K562 (cell line): ENCODE results near the gene MBNL2. TPM values are rescaled to one million over a fixed set of nuclear protein-coding genes. Genes with fewer than 3 reads are reported as not detected.

Experiments used
- ATF1 ChIP-seq, 2 experiments: fragments of 450-650 bp in 1 of 2; IDR thresholded peaks; 2 replicates each; pipeline ENCODE4 v1.6.1; 2016; ENCODE audit warnings: missing compliant biosample characterization in 1 of 2, missing genetic modification characterization in 1 of 2
- ATF7 ChIP-seq: fragments of 450-650 bp; IDR thresholded peaks from 2 replicates; pipeline ENCODE4 v1.7.1; 2014; ENCODE audit warnings: mild to moderate bottlenecking, moderate library complexity
- CBX8 ChIP-seq: fragments of 200-600 bp; sonication (generic); IDR thresholded peaks from 2 replicates; pipeline ENCODE4 v1.6.1; 2012; ENCODE audit warnings: borderline replicate concordance, mixed run types, low read depth, mild to moderate bottlenecking, moderate library complexity, mixed read lengths, low read length, control low read depth, inconsistent platforms; ENCODE audit not compliant: poor library complexity, severe bottlenecking; ENCODE audit errors: extremely low read depth
- CREM ChIP-seq: IDR thresholded peaks from 2 replicates; pipeline ENCODE4 v1.6.1; 2014; ENCODE audit warnings: antibody characterized with exemption, low read depth
- CXXC5 ChIP-seq: fragments of 250-450 bp; sonication (Bioruptor Pico); IDR thresholded peaks from 2 replicates; pipeline ENCODE4 v1.8.0; 2022; ENCODE audit warnings: inconsistent platforms, mild to moderate bottlenecking, moderate library complexity
- MED1 ChIP-seq: sonication (generic); formaldehyde crosslinking; IDR thresholded peaks from 2 replicates; pipeline ENCODE4 v1.8.1; 2023; ENCODE audit warnings: missing genetic modification reagents, borderline replicate concordance
- NUFIP1 ChIP-seq: fragments of 450-650 bp; IDR thresholded peaks from 2 replicates; pipeline ENCODE4 v1.6.1; 2018; ENCODE audit not compliant: partially characterized antibody
- POLR2G ChIP-seq: fragments of 200-400 bp; formaldehyde crosslinking; IDR thresholded peaks from 2 replicates; pipeline ENCODE4 v1.6.1; 2017; ENCODE audit warnings: low read depth, mild to moderate bottlenecking, antibody characterized with exemption, low read length, moderate library complexity
- XRCC4 ChIP-seq: IDR thresholded peaks from one replicate; pipeline ENCODE4 v1.6.1; 2011; ENCODE audit not compliant: insufficient read depth, insufficient read length; ENCODE audit errors: extremely low read depth
- ZNF232 ChIP-seq: sonication (generic); formaldehyde crosslinking; IDR thresholded peaks from 2 replicates; pipeline ENCODE4 v1.8.0; 2022; ENCODE audit warnings: mild to moderate bottlenecking, missing genetic modification reagents
- ZNF239 ChIP-seq: fragments of 250-450 bp; sonication (Bioruptor Pico); IDR thresholded peaks from 2 replicates; pipeline ENCODE4 v1.4.0; 2020; ENCODE audit warnings: mild to moderate bottlenecking
- ZNF384 ChIP-seq: IDR thresholded peaks from 2 replicates; pipeline ENCODE4 v1.6.1; 2012; ENCODE audit warnings: low read depth, low read length, improper control_type of control experiment
- ZNF408 ChIP-seq: fragments of 250-450 bp; sonication (Bioruptor Pico); IDR thresholded peaks from 2 replicates; pipeline ENCODE4 v1.4.0; 2020; ENCODE audit warnings: low read depth, mild to moderate bottlenecking, moderate library complexity
- ZNF583 ChIP-seq: fragments of 250-450 bp; sonication (Bioruptor Pico); IDR thresholded peaks from 2 replicates; pipeline ENCODE4 v1.4.0; 2020
- polyA plus RNA-seq, 8 experiments: library from polyadenylated mRNA; depleted of rRNA in 4 of 8; stranded (reverse) in 5 of 8; unstranded in 3 of 8; fragments of >200 nt; fragmentation: Nextera tagmentation in 2 of 8; fragmentation: Illumina TruSeq in 1 of 8; extraction: Ambion mirVana in 2 of 8; extraction: Trizol in 1 of 8; gene quantifications; 2 replicates each; pipeline versions ENCODE4 v1.2.1 to v1.2.3, GENCODE V29; 2011 to 2014; ENCODE audit warnings: inconsistent platforms in 1 of 8, missing spikeins in 1 of 8
- total RNA-seq, 7 experiments: library from RNA; depleted of rRNA in 6 of 7; stranded (reverse); fragments of >200 nt in 6 of 7; fragmentation: Illumina TruSeq in 2 of 7; extraction: Trizol in 2 of 7; gene quantifications; 2 replicates each; pipeline versions ENCODE4 v1.2.1 to v1.2.3, GENCODE V29; 2011 to 2021; ENCODE audit warnings: low replicate concordance in 1 of 7
- TF ChIP-seq, protein P1 (sequence below): fragments of 250-450 bp; sonication (Bioruptor Pico); IDR thresholded peaks from 2 replicates; pipeline ENCODE4 v1.4.0; 2020; ENCODE audit warnings: mild to moderate bottlenecking, moderate library complexity
- TF ChIP-seq, protein P2 (sequence below), 2 experiments: fragments of 150-350 bp in 1 of 2; IDR thresholded peaks; 2 replicates each; pipeline ENCODE4 v1.6.1; 2012 to 2016; ENCODE audit warnings: low read depth in 2 of 2, low read length in 2 of 2, mild to moderate bottlenecking in 1 of 2, moderate library complexity in 1 of 2
- TF ChIP-seq, protein P3 (sequence below): fragments of 450-650 bp; formaldehyde crosslinking; IDR thresholded peaks from 2 replicates; pipeline ENCODE4 v1.4.0; 2020; ENCODE audit warnings: mild to moderate bottlenecking
- TF ChIP-seq, protein P4 (sequence below): sonication (generic); formaldehyde crosslinking; IDR thresholded peaks from 2 replicates; pipeline ENCODE4 v1.8.0; 2022; ENCODE audit warnings: mild to moderate bottlenecking, missing genetic modification reagents

The MBNL2 gene
- total and polyA plus RNA-seq, 9 of the 15 experiments (the other 6 are each of a cell fraction or from before 2014, with no cell fraction given): 7.0 to 24.8 (median 13.8) TPM

DNA sequence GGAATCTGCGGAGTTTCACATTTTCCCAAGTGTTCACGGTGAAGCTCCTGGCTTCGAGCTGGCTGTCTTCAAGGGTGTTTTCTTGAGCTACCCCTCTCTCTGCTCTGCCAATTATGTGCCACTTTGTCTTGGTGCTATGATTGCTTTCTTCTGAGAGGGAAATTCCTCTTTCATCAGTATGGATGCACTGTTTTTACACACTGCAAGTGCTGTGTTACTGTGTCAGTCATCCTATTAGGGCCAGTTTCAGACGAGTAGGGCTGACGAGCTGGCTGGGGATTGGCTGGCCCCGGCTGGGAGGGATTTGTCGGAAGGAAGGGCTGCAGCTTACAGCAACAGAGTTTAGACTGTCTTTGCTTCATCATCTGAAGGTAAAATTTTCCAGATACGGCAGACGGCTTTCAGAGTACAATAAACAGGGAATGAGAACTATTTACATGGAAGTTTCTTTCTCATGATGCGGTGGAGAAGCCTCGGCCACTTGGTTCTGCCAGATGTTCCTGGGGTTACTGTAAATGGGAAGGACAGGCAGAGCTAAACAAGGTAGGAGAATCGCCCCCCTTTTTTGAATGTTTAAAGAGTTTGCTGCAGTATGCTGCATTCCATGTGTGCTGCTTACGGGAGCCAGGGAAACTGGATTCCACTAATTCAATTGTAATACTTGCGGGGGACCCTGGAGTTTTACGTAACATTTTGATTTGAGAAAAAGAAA, at the start of gene MBNL2 (continued):
- TF ChIP-seq, protein P1, sequence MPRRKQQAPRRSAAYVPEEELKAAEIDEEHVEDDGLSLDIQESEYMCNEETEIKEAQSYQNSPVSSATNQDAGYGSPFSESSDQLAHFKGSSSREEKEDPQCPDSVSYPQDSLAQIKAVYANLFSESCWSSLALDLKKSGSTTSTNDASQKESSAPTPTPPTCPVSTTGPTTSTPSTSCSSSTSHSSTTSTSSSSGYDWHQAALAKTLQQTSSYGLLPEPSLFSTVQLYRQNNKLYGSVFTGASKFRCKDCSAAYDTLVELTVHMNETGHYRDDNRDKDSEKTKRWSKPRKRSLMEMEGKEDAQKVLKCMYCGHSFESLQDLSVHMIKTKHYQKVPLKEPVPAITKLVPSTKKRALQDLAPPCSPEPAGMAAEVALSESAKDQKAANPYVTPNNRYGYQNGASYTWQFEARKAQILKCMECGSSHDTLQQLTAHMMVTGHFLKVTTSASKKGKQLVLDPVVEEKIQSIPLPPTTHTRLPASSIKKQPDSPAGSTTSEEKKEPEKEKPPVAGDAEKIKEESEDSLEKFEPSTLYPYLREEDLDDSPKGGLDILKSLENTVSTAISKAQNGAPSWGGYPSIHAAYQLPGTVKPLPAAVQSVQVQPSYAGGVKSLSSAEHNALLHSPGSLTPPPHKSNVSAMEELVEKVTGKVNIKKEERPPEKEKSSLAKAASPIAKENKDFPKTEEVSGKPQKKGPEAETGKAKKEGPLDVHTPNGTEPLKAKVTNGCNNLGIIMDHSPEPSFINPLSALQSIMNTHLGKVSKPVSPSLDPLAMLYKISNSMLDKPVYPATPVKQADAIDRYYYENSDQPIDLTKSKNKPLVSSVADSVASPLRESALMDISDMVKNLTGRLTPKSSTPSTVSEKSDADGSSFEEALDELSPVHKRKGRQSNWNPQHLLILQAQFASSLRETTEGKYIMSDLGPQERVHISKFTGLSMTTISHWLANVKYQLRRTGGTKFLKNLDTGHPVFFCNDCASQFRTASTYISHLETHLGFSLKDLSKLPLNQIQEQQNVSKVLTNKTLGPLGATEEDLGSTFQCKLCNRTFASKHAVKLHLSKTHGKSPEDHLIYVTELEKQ (CRISPR knock-in tag): no peak
- TF ChIP-seq ZNF384 (no peak), NUFIP1 (no peak), MED1 (CRISPR knock-in tag) (no peak), ZNF232 (CRISPR knock-in tag) (no peak), XRCC4 (no peak), ZNF408 (CRISPR knock-in tag) (no peak), POLR2G (no peak), CXXC5 (no peak), ATF7 (peak; percentile 32; the same call in 1 of the 2 replicates), ZNF583 (no peak), CBX8 (no peak), CREM (peak; percentile 76), ATF1 (CRISPR knock-in tag; IDR thresholded peaks at IDR 0.05) (no peak), ATF1 (tag; IDR thresholded peaks at IDR 0.05) (peak; percentile 77), ZNF239 (CRISPR knock-in tag) (no peak)
- TF ChIP-seq, protein P2, sequence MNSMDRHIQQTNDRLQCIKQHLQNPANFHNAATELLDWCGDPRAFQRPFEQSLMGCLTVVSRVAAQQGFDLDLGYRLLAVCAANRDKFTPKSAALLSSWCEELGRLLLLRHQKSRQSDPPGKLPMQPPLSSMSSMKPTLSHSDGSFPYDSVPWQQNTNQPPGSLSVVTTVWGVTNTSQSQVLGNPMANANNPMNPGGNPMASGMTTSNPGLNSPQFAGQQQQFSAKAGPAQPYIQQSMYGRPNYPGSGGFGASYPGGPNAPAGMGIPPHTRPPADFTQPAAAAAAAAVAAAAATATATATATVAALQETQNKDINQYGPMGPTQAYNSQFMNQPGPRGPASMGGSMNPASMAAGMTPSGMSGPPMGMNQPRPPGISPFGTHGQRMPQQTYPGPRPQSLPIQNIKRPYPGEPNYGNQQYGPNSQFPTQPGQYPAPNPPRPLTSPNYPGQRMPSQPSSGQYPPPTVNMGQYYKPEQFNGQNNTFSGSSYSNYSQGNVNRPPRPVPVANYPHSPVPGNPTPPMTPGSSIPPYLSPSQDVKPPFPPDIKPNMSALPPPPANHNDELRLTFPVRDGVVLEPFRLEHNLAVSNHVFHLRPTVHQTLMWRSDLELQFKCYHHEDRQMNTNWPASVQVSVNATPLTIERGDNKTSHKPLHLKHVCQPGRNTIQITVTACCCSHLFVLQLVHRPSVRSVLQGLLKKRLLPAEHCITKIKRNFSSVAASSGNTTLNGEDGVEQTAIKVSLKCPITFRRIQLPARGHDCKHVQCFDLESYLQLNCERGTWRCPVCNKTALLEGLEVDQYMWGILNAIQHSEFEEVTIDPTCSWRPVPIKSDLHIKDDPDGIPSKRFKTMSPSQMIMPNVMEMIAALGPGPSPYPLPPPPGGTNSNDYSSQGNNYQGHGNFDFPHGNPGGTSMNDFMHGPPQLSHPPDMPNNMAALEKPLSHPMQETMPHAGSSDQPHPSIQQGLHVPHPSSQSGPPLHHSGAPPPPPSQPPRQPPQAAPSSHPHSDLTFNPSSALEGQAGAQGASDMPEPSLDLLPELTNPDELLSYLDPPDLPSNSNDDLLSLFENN (IDR thresholded peaks at IDR 0.05; ENCODE audit: low read depth in 2 of 2, low read length in 2 of 2): 0 out of 4 replicates have a peak, but pooled peaks of 1 of the 2 experiments have one; percentile 26
- TF ChIP-seq, protein P3, sequence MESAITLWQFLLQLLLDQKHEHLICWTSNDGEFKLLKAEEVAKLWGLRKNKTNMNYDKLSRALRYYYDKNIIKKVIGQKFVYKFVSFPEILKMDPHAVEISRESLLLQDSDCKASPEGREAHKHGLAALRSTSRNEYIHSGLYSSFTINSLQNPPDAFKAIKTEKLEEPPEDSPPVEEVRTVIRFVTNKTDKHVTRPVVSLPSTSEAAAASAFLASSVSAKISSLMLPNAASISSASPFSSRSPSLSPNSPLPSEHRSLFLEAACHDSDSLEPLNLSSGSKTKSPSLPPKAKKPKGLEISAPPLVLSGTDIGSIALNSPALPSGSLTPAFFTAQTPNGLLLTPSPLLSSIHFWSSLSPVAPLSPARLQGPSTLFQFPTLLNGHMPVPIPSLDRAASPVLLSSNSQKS (CRISPR knock-in tag): no peak
- TF ChIP-seq, protein P4, sequence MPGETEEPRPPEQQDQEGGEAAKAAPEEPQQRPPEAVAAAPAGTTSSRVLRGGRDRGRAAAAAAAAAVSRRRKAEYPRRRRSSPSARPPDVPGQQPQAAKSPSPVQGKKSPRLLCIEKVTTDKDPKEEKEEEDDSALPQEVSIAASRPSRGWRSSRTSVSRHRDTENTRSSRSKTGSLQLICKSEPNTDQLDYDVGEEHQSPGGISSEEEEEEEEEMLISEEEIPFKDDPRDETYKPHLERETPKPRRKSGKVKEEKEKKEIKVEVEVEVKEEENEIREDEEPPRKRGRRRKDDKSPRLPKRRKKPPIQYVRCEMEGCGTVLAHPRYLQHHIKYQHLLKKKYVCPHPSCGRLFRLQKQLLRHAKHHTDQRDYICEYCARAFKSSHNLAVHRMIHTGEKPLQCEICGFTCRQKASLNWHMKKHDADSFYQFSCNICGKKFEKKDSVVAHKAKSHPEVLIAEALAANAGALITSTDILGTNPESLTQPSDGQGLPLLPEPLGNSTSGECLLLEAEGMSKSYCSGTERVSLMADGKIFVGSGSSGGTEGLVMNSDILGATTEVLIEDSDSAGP: no peak
